Calu3 (cell line): ENCODE measurements around the gene ZBTB47. TPM values are rescaled to one million over a fixed set of nuclear protein-coding genes. Genes with fewer than 3 reads are reported as not detected.

Source experiments
- BruUV-seq: library from RNA; stranded (reverse); fragments of 400-500 nt; replicated peaks from 2 replicates; lab custom pipeline; 2021; lab: Mats Ljungman, UMichigan
- CTCF ChIA-PET: fragments of 300-600 bp; sonication (Branson Sonifier 250); formaldehyde crosslinking; loops from one replicate; lab custom pipeline; 2022; ENCODE audit warnings: antibody characterized with exemption; lab: Charles Lee
- DNase-seq: peaks from one replicate; pipeline ENCODE4 v3.0.0; 2022
- H3K27ac Mint-ChIP-seq: one replicate; pipeline ENCODE4 v1.8.0; 2022; ENCODE audit warnings: mixed read lengths; ENCODE audit not compliant: unreplicated experiment
- H3K27me3 Mint-ChIP-seq: one replicate; pipeline ENCODE4 v1.8.0; 2022; ENCODE audit warnings: mixed read lengths; ENCODE audit not compliant: unreplicated experiment
- H3K36me3 Mint-ChIP-seq: one replicate; pipeline ENCODE4 v1.8.0; 2022; ENCODE audit warnings: mild to moderate bottlenecking, moderate library complexity, mixed read lengths; ENCODE audit not compliant: insufficient read depth, unreplicated experiment
- H3K4me1 Mint-ChIP-seq: one replicate; pipeline ENCODE4 v1.8.0; 2022; ENCODE audit warnings: mild to moderate bottlenecking, low read depth, mixed read lengths; ENCODE audit not compliant: unreplicated experiment
- H3K4me3 Mint-ChIP-seq: one replicate; pipeline ENCODE4 v1.8.0; 2022; ENCODE audit warnings: mild to moderate bottlenecking, low read depth, moderate library complexity, mixed read lengths; ENCODE audit not compliant: unreplicated experiment
- H3K9me3 Mint-ChIP-seq: one replicate; pipeline ENCODE4 v1.8.0; 2022; ENCODE audit warnings: low read depth, mixed read lengths; ENCODE audit not compliant: unreplicated experiment
- CTCF ChIP-seq: fragments of 200-600 bp; IDR thresholded peaks from one replicate; pipeline ENCODE4 v1.8.0; 2022; ENCODE audit warnings: antibody characterized with exemption; ENCODE audit not compliant: unreplicated experiment
- intact Hi-C: fragments of 100-400 bp; cut with micrococcal nuclease; formaldehyde crosslinking; loops from one replicate; pipeline ENCODE4 v1.10.0; 2022; ENCODE audit not compliant: unreplicated experiment
- total RNA-seq: library from RNA; stranded (reverse); gene quantifications from 2 replicates; pipeline ENCODE4 v1.2.3, GENCODE V29; 2022

Gene ZBTB47
- total RNA-seq, 1 experiment from 2014 or later: 7.2 TPM

- CTCF ChIA-PET: no interaction called here
- no peaks in the 10 kb centered on the region for H3K9me3 Mint-ChIP-seq
- BruUV-seq: no TSS peak
- H3K27me3 Mint-ChIP-seq: no peaks in the 10 kb centered on the region
- H3K36me3 Mint-ChIP-seq: peaks cover 14% of the 10 kb centered on the region
- intact Hi-C loops: no loop called here
- no peaks in the 10 kb centered on the region for H3K4me1 Mint-ChIP-seq
- no peak overlapping the region for H3K27ac Mint-ChIP-seq
- no peak for TF ChIP-seq CTCF
- no peak for DNase-seq
- H3K4me3 Mint-ChIP-seq: no peak overlapping the region
Measured at GRCh38 chr3:42658091-42658770, 4.7 kb downstream of the ZBTB47 start.

GRCh38 chr3:42658771-42659390 lies 5.4 kb downstream of the ZBTB47 start:
- Mint-ChIP-seq H3K36me3 (peaks cover 7% of the 10 kb centered on the region), H3K4me3 (no peak overlapping the region), H3K9me3 (no peaks in the 10 kb centered on the region), H3K4me1 (no peaks in the 10 kb centered on the region), H3K27me3 (no peaks in the 10 kb centered on the region), H3K27ac (no peak overlapping the region)
- CTCF ChIA-PET: no interaction called here
- intact Hi-C loops: no loop called here
- no peak for DNase-seq
- no TSS peak for BruUV-seq
- no peak for TF ChIP-seq CTCF

GRCh38 chr3:42659451-42660130 lies 6.1 kb downstream of the ZBTB47 start:
- peaks cover 6% of the 10 kb centered on the region for H3K36me3 Mint-ChIP-seq
- H3K27me3 Mint-ChIP-seq: no peaks in the 10 kb centered on the region
- intact Hi-C loops: no loop called here
- CTCF ChIA-PET: no interaction called here
- no peak for TF ChIP-seq CTCF
- no peaks in the 10 kb centered on the region for H3K4me1 Mint-ChIP-seq
- H3K9me3 Mint-ChIP-seq: no peaks in the 10 kb centered on the region
- no TSS peak for BruUV-seq
- no peak overlapping the region for H3K27ac Mint-ChIP-seq
- DNase-seq: no peak
- H3K4me3 Mint-ChIP-seq: no peak overlapping the region

- CTCF ChIA-PET: no interaction called here
- no peak for TF ChIP-seq CTCF
- H3K36me3 Mint-ChIP-seq: peaks cover 6% of the 10 kb centered on the region
- intact Hi-C loops: no loop called here
- H3K27me3 Mint-ChIP-seq: no peaks in the 10 kb centered on the region
- H3K9me3 Mint-ChIP-seq: no peaks in the 10 kb centered on the region
- no peak overlapping the region for H3K4me3 Mint-ChIP-seq
- no TSS peak for BruUV-seq
- H3K4me1 Mint-ChIP-seq: no peaks in the 10 kb centered on the region
- no peak overlapping the region for H3K27ac Mint-ChIP-seq
- DNase-seq: no peak
Measured at GRCh38 chr3:42660131-42660715, 6.7 kb downstream of the ZBTB47 start.
